ENCODE measurements around the gene TMEM119. TPM values are rescaled to one million over a fixed set of nuclear protein-coding genes. Genes with fewer than 3 reads are reported as not detected.

TMEM119 gene, protein sequence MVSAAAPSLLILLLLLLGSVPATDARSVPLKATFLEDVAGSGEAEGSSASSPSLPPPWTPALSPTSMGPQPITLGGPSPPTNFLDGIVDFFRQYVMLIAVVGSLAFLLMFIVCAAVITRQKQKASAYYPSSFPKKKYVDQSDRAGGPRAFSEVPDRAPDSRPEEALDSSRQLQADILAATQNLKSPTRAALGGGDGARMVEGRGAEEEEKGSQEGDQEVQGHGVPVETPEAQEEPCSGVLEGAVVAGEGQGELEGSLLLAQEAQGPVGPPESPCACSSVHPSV
- 10 to 100 TPM; 19.9 to 21.2 (median 20.1) TPM for polyA plus RNA-seq (ENCODE audit: insufficient read length in 3 of 3)

- DNase-seq (ENCODE audit: low read depth in 3 of 3, low spot score in 2 of 3): no peak
Measured at GRCh38 chr12:108597559-108598471, at the start of gene TMEM119. TMEM119 (minus strand) TSS chr12:108598084; CDS start chr12:108592383, 5,701 bp downstream.

DNA sequence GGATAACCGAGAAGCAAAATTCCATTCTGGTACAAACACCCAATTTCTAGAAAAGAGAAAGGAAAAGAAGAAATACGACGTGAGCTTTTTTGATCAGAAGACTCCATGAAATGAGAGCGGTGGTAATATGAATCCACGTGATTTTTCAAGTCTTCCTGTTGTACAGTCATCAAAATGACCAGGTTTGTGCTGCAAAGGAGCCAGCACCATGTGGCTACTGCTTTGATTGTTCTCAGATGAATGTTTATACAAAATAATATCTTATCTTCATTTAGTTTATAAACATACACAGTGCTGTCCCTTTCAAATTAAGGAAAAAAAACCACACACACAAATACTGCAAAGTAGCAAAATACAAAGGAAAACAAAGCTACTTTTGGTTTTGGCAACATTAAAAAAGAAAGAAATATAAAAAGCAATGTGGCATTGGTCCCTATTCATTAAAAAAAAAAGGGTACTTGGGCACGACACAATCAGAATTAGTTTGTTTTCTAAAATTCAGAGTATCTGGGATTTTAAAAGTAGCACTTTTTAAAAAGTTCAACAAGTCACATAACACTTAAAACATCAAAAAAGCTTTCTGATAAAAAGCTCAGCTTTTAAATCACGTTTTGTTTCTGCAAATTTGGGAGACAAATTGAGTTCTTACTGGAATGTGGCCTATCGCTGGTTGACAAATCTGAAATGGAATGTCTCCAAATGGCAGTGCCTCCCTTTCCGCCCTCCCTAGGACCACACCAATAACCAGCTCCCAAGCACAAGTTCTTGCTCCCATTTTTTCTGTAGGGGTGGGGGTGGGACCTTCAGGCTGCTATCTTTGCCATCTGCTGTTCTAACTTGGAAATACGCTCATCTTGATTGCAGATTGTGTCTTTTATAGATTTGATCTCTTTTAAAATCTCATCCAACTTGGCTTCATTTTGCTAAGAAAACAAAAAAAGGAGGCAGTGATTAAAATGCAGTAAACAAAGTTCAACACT lies 49.0 kb upstream of the TMEM119 start:
- no peak for DNase-seq (ENCODE audit: low read depth in 3 of 3, low spot score in 2 of 3)

GRCh38 chr12:108645686-108646599 lies 48.1 kb upstream of the TMEM119 start:
- no peak for DNase-seq (ENCODE audit: low read depth in 3 of 3, low spot score in 2 of 3)

- DNase-seq (ENCODE audit: low read depth in 3 of 3, low spot score in 2 of 3): no peak
Measured at GRCh38 chr12:108644811-108645120, 46.9 kb upstream of the TMEM119 start.

DNA sequence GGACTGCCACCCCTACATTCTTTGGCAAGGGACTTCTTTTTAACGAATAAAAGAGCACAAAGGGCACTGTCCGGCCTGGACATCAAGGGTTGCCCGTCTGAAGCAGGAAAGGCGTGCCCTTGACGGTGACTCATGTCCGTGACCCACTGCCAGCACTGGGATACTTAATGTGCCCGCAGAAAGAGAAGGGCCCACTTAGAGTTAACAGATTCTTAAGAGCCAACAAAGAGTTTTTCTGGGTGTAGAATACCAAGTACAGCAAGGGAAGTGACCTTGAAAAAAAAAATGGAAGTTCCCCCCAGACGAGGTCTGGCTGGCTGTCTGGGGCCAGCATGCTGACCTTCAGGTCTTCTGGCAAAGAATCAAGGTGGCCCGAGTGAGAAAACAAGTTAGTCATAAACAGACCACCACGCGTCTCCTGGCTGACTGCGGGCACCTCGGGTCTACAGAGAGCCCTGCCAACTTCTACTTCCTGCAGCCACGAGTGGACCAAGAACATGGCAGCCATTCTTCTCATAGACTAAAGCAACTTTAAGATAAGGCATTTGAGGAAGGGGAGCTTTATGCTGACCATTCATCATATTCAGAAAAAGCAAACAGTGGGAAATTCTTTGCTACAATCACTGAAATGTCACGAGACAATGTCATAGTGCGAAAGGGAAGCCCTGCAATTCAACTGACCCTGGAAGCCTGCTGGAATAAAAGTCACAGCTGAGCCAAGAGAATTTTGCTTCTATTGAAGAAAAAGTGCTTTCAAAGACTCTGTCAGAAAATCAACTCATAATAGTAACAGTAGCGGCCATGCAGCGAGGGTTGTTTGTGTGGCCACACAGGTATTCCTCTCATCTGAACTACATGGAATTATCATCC lies 46.3 kb upstream of the TMEM119 start:
- DNase-seq (ENCODE audit: low read depth in 3 of 3, low spot score in 2 of 3): no peak

GRCh38 chr12:108642899-108643654 lies 45.2 kb upstream of the TMEM119 start:
- DNase-seq (ENCODE audit: low read depth in 3 of 3, low spot score in 2 of 3): no peak

DNA sequence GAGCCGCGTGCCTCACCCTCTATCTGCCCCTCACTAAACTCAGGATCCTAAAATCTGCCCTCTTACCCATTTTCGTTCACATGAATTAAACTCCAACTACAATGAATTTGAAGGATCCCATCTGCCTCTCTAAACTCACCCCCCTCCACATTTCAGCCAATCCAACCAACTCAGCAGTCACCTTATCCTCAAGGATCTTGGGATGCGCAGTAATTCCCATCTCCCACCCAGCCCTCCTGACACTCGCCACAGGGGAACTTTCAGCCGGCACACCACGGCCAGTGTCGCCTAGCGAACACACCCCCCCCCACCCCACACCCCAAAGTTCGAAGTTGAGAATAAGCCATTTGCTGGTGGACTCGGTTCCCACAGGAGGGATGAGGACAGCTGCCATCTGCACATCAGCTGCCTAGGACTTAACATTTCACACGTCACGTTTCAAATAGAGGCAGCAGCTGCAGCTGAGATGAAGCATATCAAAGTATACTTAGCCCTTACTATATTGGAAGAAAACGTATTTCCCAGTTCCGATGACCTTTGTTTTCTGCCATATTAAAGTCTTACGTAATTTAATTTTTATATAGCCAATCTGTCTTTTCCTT lies 44.5 kb upstream of the TMEM119 start:
- DNase-seq (ENCODE audit: low read depth in 3 of 3, low spot score in 2 of 3): no peak

DNA sequence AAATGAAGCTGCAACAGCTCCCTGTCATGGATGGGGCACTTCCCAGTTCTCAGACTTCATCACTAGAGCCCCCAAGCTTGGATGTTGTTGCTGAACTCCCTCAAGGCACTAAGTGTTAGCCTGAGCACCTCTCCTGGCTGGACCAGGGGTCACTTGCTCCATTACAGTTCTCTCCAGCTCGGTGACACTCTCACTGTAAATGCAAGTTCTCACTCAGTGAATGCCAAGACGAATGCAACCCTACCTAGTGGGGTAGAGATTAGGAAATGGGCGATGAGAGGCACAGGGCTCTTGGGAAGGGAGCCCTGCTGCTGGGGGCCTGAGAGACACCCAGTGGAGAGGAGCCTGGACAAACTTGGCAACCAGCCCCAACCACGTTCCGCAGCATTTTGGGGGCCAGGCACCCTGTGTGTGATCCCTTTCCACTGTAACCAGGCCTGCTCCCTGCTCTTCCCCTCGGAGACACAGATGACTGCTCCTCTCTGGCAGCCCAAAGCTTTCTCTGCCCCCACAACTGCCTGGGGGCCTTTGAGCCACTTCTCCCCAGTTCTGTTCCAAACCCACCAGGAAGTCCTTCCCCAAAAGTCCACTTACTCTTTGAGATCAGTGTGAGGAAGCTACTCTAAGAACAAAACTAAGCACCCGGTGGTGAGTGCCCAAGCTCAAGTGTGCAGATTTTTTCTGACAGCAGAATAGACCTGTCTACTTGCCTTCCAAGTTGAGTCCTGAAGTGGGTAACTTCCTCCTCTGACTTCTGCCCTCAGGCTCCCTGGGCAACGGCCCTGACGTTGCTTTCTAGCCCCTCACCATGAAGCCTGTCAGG lies 43.8 kb upstream of the TMEM119 start:
- DNase-seq (ENCODE audit: low read depth in 3 of 3, low spot score in 2 of 3): no peak

DNA sequence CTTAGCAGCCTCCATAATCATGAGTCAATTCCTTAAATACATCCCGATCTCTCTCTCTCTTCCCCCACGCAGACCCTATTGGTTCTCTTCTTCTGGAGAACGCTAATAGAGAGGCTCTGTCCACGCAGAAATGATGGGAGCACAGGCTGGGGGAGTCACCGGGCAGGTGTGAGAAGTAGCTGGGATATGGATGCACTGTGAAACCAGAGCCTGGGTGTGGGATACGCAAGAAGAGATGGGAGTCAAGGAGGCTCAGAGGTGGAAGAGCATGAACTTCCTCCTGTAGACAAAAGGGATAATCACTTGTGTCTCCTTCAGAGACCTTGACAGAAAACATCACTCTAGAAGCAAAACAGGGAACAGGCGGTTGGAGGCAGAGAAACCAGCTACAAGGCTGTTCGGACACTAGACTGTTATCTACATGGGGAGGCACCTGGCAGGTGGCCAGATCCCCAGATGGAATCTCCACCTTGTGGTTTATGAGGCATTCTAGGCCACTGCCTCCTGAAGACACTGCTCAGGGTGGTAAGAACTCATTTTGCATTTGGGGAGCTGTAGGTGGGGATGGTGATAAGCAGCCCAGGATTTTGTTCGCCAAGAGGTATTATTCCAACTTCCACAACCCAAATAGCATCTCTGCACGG lies 43.0 kb upstream of the TMEM119 start:
- DNase-seq (ENCODE audit: low read depth in 3 of 3, low spot score in 2 of 3): no peak

- no peak for DNase-seq (ENCODE audit: low read depth in 3 of 3, low spot score in 2 of 3)
Measured at GRCh38 chr12:108638997-108639822, 41.3 kb upstream of the TMEM119 start.

DNA sequence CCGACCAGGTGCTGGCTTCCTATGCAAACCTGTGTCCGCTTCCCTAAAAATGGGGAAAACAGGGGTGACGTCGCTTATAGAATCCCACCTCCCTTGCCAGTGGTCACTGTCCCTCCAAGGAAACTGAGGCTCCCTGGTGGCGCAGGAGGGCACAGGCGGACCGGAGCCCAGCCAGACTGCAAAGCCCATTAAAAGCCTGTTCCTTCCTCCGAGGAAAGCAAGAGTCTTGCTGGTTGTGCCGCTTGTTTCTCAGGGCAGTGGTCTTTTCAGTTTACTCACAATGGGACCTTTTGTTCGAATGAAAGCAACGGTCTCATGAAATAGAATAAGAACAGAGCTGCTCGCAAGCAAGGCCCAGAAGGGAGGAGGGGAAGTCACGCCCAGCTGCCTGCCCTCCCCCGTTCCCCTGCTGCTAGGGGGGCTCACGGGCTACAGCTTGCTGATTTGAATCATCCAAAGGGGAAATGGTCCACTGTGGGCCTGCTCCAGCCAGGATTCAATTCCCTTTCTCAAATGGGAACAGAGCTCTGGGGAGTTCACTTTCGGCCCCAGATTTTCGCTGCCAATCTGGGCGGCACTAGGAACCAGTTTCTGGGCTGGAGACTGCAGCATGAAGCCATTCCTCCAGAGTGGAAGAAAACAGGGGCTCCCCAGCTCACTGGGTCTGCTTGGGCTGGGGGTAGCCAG lies 40.4 kb upstream of the TMEM119 start:
- DNase-seq (ENCODE audit: low read depth in 3 of 3, low spot score in 2 of 3): peak in 1 of 3 donors; percentile 32

- no peak for DNase-seq (ENCODE audit: low read depth in 3 of 3, low spot score in 2 of 3)
Measured at GRCh38 chr12:108637222-108637971, 39.5 kb upstream of the TMEM119 start.

DNA sequence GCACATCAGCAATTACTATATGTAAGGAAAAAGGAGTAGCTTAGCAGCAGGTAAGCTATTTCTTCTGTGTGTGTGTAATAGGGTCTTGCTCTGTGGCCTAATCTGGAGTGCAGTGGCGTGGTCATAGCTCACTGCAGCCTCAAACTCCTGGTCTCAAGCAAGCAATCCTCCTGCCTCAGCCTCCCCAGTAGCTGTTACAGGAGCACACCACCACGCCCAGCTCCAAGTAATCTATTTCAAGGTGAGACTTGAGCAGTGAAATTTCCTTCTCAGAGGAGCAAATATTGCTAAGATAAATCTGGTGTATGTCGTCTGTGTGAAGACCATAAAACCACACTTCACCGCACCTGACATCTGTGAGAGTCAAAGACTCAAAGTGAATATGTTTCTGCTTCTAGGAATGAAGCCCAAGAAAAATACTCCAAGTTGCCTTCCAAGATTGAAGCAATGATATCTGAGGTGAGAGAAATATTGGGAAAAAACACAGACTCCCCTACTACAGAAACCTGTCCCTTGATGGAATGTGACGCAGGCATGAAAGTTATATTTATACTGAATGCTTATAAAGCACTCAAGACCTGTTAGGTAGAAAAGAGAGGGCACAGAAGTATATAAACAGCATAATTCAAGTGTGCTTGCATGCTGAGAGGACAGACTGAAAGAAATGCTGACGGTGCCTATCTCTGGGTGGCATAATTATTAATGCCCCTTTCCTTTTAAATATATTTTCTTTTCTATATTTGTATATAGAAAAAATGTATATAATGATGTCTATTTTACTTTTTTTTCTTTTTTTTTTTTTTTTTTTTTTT lies 38.3 kb upstream of the TMEM119 start:
- no peak for DNase-seq (ENCODE audit: low read depth in 3 of 3, low spot score in 2 of 3)
